A549 treated with AZD9567 at 1 μM for 4 hours (cell line): ENCODE results near the gene GAS1. TPM values are rescaled to one million over a fixed set of nuclear protein-coding genes. Genes with fewer than 3 reads are reported as not detected.

Source experiments
- total RNA-seq: library from RNA; stranded (reverse); fragments of 200-300 nt; extraction: Qiagen RNA extraction; gene quantifications from 5 replicates; pipeline ENCODE4 v1.2.3, GENCODE V29; 2022; ENCODE audit not compliant: insufficient read depth

The GAS1 gene
- 0.11 to 0.17 TPM (median 0.12 TPM) in 4 of 5 replicates, not detected in the other for total RNA-seq

GRCh38 chr9:86947146-86948073 is at the start of gene GAS1:
TSS of gene GAS1 (minus strand) at chr9:86947506. CDS start at chr9:86946779, 727 bp downstream.

